Ammon's horn (tissue), 1 donor: ENCODE measurements around the gene LAPTM5.
A peak's percentile ranks its signal among the peaks of the same experiment; 100 is the strongest.

ENCODE experiments used
- DNase-seq: peaks from one replicate; pipeline ENCODE4 v3.0.0-alpha.2; 2016; ENCODE audit warnings: low spot score

The LAPTM5 gene

DNA sequence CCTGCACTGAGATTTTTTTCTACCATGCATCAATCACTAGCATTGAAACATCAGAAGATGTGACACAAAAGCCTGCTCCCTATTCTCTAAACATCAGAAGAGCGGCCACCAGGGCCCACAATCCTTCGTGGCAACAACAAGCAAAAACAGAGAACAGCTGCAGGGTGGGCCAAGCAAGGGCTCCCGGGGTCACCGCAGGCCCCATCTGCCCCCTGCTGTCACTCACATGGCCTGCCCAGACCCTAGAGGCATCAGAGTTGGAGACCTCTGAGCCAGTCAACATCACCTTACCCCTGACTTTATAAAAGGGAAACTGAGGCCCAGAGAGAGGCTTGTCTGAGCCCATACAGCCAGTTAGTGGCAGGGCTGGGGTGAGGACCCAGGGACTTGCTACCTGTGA is 1.8 kb downstream of the LAPTM5 start:
- no peak for DNase-seq

GRCh38 chr1:30755334-30755733 is 2.2 kb downstream of the LAPTM5 start:
- no peak for DNase-seq

DNA sequence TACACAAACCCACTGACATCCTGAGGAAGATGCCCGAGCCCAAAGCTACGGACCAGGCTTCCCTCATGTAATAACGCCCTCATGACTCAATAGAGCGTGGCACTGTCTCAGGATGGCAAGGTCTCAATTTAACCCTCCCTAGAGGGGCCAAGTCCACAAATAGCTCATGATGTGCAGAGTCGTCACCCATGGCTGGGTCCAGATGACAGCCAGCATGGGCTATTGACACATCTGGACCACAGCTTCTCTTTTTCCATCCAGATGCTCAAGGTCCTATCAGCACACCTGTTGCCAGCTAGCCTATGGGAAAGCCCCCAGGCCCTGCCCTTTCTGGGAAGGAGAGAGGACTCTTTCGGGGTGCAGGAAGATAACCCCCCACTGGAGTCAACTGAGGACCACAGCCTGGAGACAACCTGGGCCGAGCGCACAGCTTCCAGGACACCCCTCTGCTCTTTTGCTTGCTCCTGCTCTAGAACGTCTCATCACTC is 2.8 kb downstream of the LAPTM5 start:
- no peak for DNase-seq

GRCh38 chr1:30753660-30754123 is 3.9 kb downstream of the LAPTM5 start:
- DNase-seq, result no peak

GRCh38 chr1:30753118-30753517 is 4.5 kb downstream of the LAPTM5 start:
- DNase-seq, result no peak

DNA sequence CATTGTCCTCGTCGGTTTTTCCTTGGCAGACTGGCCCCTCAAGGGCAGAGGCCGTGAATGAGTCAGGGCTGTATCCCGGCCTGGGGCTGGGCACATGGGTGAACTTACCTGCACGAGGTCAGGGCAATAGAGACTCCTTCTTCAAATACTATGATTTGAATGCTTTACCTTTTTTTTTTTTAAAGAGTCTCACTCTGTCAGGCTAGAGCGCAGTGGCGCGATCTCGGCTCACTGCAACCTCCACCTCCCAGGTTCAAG is 5.0 kb downstream of the LAPTM5 start:
- no peak for DNase-seq

DNA sequence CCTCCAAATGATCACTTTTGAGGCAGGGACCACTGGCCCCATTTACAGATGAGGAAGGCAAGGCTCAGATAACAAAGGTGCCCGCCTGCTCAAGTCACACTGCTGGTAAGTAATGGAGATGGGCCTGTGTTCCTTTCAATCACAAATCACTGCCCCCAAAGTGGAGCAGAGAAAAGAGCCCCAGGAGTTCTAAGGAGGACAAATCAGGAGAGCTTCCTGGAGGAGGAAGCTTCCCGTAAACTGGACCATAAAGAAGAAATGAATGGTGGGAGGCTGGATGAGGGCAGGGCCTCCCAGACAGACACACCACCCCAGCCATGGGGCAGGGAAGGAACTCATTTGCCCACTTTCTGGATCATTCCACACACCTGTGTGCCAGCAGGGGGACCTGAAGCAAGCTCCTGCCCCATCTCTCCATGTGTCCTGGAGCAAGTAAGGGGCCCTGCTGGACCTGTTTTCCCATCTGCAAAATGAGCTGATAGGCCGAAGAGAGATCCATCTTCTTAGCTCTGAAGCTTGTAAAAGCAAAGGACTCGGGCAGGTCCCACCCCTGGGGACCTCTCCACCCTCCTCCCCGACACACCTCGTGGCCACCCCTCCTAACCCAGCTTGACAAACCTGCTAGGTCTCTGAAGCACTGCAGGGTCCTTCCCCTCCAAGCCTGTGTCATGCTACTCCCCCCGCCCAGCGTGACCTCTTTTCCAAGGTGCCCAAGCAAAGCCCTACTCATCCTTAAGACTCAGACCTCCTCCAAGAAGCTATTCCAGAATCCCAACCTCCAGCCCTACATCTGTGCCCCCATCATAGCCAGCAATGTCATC is 5.5 kb downstream of the LAPTM5 start:
- DNase-seq, result no peak

DNA sequence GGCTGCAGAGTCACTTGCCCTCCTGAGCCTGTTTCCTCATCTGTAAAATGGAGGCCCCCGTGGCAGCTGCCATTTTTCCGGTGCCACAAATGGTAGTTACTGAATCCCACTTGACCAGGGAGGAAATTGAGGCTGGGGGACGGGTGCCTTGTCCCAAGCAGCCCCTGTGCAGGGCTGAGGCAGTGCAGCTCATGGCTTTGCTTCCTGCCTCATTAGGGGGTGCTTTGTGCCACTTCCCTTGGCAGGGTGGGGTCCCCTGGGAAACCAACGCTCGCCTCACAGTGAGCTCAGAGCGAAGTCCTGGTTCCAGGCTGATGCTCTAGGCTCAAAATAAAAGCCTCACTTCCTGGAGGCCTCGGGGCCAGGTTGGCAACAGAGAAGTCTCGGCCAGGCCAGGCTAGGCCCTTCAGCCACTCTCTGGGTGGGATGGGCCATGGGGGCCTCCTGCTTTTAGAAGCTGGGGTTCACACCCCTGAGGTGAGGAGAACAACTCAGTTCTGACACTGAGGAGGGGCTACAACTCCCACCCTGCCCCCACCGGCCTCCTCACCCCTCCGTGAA is 6.8 kb downstream of the LAPTM5 start:
- DNase-seq, result no peak

DNA sequence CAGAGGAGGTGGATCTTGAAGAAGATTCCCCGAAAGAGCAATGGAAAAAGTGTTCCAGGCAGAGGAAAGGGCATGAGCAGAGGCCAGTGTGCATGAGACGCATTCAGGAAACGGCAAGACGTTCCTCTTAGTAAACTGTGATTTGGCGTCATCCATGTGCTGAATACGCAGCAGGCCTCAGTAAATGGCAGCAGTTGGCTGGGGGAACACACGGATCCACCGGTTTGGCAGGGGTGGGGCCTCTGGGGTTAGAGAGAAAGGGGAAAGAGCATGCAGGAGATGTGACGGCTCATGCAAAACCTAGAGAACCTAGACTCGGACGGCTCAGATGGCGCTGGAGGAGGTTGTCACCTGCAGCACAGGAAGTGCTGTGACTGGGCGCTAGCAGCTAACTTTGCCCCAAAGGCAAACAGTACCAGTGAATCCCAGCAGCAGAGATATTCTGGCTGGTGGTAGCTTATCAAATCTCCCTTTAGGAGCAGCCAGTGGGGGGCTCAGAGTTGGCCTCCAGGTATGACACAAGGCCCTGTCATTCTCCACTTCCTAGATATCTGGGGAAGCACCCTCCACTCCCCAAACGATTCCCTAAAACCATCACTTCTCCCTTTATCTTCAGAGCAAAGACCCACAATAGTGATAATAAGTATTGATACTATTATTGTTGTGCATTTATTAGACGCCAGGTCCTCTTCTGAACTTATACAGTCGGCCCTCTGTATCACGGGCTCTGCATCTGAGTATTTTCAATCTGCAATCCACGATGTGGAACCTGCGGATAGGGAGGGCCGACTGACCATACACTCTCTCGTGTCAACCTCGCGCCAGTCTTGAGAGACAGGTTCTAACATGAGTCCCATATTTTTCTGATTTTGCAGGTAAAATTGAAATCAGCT is 7.6 kb downstream of the LAPTM5 start:
- DNase-seq, result no peak

DNA sequence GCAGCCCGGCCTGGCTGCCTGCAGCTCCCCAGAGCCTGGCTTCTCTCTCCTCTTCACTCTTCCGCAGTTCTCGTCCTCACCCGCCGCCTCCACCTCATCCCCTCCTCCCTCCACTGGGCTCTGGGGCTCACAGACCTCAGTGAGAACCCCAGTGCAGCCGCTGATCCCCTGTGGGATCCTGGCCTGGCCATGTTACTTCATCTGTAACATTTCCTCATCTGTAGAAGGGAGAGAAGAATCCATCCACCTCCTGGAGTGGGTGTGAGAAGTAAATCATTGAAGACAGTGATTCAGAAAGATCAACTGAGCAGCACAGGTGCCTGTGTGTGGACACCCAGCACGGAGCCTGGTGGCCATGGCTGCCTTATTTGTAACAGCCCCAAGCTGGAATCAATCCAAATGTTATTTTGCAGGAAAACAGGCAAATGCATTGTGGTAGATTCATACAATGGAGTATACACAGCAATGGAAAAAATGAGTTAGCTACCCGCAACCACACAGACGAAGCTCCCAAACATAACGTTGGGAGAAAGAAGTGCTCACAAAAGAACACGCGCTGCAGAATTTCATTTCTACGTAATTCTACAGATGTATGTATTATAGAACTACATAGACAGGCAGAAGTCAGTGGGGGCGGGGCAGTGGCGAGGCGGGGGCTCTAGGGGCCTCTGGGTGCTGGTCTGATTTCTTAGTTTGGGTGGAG is 8.7 kb downstream of the LAPTM5 start:
- DNase-seq, result peak; percentile 67

- DNase-seq, result peak; percentile 65
Measured at GRCh38 chr1:30748098-30748698, 9.4 kb downstream of the LAPTM5 start.

- DNase-seq, result peak; percentile 57
Measured at GRCh38 chr1:30747033-30748008, 10.3 kb downstream of the LAPTM5 start.

GRCh38 chr1:30746212-30747032 is 11.2 kb downstream of the LAPTM5 start:
- DNase-seq, result no peak

- DNase-seq, result no peak
Measured at GRCh38 chr1:30745834-30746208, 11.8 kb downstream of the LAPTM5 start.

DNA sequence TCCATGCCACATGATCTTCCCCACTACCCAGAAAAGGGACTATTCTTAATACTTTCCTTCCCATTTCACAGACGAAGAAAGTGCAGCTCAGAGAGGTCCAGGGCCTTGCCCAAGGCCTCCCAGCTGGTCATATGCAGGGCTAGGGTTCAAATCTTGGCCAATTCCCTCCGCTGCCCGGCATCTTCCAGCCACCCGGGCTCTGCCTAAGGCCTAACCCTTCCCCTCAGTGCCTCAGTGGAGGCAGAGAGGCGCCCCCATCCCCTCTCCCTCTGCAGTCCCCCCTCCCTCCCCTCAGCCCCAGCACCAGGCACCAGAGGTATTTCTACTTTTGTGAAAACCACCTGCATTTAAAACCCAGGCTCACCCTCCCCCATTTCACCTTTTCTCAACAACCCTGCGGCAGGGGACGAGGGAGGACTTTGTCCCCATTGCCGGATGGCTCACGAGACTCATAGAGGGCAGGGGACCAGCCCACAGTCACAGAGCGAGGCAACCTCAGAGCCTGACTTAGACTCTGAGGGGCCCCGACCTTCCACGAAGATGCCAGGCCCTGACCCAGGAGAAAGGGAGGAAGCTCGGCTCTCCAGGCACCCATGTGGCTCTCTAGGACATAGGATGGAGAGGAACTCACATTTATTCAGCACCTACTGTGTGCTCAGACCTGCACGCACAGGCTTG is 12.3 kb downstream of the LAPTM5 start:
- no peak for DNase-seq

GRCh38 chr1:30744060-30744756 is 13.4 kb downstream of the LAPTM5 start:
- DNase-seq, result no peak

DNA sequence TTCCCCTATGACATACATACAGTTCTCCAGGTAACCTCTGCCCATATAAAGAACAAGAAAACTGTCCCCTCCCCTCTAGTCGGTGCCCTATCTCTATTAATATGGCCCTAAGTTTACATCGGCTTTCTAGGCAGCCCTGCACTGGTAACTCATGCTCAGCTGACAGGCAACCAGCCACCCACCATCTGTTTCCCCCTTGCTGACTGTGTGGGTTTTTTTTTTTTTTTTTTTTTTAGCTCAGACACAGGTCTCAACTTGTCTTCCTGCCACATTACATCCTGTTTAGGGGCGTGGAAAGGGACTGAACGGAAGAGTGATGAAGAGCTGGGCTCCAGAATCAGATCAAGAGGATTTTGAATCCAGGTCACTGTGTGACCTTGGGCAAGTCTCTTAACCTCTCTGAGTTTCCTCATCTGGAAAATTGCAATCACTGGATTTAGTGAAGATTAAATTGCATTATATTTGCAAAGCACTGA is 14.0 kb downstream of the LAPTM5 start:
- peak; percentile 48 for DNase-seq

GRCh38 chr1:30742963-30743559 is 14.5 kb downstream of the LAPTM5 start:
- no peak for DNase-seq
